ENCODE data around the gene RGS3.
"Not testable (repeated sequence)": the region's sequence is repeated elsewhere in the genome, so short reads cannot be mapped to it uniquely, and the experiment has no call there.

The RGS3 gene

DNA sequence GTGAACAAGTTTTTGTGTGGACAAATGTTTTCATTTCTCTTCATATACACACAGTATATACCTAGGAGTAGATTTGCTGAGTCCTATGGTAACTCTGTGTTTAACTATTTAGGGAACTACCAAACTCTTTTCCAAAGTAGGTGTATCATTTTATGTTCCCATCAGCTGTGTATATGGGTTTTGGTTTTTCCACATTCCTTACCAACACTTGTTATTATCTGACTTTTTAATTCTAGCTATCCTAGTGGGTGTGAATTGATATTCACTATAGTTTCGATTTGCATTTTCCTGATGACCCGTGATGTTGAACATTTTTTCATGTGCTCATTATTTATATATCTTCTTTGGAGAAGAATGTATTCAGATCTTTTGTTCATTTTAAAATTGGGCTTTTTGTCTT, 3.7 kb downstream of the RGS3 start:
- DNase-seq, result no peak

DNA sequence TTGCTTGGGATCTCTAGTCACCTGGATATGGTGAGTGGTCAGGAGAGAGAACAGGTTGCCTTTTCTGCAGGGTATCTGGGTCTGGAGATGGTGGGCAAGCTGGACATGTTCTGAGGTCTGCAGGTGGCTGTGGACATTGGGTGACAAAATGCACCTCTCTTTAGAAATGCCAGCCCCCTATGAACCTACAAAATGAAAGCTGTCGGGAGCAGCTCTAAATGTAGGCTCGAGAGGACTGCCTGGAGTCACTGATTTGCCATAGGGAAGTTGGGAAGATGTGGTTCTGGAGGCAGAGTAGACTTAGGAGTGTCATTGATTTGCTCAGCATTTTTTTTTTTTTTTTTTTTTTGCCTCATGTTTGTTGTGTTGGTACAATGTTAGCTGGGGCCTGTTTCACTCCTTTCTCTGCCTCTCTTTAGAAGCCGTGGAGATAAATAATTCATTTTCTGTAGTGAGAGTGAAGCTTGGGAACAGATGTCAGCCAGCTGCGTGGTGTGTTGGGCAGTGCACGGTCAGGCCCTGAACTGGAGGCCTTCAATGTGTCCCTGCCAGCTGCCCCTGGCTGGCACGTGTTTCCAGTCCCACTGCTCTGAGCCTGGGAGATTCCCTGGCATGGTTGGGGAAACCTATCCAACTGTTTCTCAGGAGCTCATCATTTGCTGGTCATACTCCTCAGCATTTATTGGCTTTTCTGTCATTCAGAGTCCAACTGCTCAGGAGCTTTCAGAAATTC, 5.4 kb downstream of the RGS3 start:
- DNase-seq, result no peak

DNA sequence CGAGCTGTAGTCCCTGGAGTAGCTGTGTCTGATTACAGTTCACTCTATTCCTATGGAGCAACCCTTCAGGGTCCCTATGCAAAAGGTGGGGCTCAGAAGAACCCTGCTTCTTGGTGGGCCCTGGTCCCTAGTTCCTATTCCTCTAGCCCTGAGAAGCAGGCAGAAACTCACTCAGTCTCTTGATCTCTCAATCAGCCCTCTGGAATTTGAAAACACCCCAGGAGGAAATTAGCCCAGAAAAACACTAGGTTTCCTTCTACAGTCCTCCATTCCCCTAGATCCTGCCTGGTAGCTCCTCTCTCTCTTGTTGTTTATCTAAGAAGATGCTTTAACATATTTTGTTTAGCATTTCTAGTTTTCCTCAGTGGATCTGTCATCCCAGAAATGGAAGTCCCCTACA, 7.6 kb downstream of the RGS3 start:
- DNase-seq, result no peak

DNA sequence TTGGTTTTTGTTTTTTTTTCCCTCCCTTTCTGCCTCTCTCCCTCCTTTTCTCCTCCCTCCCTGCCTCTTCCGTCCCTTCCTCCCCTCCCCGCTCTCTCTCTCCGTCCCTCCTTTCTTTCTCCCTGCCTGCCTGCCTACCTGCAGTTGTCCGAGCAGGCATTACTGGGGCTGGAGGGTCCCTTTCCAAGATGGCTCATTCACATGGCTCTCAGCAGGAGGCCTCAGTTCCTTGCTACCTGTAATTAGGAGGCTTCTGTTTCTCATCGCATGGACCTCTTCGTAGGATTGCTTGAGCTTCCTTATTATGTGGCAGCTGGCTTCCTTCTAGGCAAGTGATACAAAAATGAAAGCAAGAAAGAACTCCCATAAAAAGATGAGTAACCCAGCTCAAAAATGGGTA, 8.0 kb downstream of the RGS3 start:
- DNase-seq, result no peak

DNA sequence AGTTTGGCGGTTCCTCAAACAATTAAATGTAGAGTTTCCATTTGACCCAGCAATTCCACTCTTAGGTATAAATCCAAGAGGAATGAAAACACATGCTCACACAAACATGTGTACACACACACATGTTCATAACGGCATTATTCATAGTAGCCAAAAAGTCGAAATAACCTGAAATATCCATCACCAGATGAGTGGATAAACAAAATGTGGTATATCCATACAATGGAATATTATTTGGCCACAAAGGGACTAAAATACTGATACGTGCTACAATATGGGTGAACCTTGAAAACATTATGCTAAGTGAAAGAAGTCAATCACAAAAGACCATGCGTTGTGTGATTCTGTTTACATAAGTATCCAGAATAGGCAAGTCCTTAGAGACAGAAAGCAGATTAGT, 8.7 kb downstream of the RGS3 start:
- no peak for DNase-seq

DNA sequence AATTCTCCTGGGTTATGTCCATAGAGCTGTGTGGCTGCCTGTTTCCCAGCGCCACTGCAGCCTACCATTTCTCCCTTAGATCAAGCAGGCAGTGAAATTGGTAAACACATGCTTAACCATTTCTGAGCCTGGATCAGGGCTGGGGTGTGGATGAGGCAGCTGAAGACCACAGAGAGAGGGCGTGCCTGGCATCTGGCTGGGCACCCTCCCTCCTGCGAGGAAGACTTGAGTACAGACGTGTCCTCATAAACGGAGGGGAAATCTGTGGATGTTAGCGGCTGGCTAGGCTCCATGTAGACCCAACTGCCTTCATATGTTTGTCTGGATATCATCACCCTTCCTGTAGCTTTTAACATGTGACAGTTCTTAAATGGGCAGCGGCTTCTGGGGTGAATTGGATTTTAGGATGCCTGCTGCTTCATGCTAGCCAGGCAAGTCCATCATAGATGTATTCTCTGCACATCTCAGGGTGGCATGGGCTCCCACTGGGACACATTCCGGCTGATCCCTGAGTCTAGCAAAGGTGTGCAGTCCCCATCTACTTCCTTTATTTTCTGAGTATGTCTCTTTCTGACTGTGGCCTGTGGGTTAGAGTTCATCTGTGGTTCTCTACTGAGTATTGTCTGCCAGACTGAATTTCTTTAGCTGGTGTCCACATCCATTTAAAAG, 11.0 kb downstream of the RGS3 start:
- no peak for DNase-seq

DNA sequence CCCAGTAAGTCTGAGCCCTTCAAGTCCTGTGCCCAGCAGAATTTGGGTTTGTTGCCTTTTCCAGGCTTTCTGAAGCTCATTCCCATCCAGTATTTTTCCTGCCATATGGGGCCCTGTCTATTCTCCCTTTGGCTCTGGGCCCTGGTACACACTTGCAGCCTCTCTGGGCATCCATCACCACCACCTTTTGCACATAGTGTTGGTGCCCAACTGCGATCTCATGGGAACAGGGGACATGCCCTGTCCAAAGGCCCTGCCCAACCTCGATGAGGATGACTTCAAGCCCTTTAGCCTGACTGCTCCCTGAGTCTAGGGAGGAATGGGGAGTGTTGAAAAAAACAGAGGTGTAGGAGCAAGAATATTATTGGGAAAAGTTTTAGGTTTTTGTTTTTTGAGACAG, 11.5 kb downstream of the RGS3 start:
- no peak for DNase-seq

DNA sequence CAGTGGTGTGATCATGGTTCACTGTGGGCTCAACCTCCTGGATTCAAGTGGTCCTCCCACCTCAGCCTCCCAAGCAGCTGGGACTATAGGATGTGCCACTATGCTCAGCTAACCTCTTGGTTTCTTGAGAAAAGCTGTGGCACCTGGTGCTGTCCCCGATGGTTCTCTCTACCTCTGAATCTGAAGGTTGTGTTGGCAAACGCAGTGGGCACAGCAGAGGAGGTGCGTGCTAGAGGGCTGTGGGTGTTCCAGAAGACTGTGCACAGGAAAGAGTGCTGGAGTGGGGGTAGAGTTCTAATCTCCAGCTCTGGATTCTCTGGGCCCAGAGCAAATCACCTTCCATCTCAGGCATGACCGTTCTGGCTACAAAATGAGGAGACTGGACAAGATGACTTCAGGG, 12.5 kb downstream of the RGS3 start:
- DNase-seq, result no peak

DNA sequence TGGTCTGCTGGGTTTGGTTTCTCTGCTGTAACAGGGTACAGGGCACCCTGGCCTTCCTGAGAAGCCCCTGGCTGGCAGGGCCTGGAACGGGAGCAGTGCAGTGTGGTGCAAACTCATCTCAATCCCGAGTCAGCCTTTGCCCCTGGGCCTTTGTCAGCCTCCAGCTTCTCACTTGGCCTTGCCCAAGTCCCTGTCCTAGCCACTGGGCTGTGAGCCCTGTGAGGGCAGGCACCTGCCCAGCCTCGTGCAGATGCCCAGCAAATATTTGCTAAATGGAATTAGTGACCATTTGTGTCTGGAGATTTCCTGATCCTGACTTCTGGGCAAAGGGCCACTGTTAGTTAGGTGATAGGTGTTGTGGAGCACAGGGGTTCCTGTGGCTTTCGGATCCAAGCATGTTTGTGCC, 13.0 kb downstream of the RGS3 start:
- no peak for DNase-seq

DNA sequence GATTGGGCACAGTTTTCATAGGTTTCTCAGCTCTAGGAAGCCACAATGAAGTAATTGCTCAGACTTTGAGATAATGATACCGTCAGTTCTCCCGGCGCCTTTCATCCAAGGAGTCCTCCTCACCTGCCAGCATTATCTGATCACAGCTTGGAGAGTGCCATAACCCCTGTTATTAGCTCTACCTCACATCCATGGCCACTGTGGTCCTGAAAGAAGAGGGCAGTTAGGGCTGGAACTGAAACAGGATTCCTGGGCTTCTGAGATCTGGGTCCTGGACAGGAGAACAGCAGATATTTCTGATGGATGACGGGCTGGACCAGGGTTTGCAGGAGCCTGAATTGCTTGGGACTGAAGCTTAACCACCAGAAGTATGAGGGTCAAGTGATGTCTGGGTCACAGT, 13.5 kb downstream of the RGS3 start:
- no peak for DNase-seq

DNA sequence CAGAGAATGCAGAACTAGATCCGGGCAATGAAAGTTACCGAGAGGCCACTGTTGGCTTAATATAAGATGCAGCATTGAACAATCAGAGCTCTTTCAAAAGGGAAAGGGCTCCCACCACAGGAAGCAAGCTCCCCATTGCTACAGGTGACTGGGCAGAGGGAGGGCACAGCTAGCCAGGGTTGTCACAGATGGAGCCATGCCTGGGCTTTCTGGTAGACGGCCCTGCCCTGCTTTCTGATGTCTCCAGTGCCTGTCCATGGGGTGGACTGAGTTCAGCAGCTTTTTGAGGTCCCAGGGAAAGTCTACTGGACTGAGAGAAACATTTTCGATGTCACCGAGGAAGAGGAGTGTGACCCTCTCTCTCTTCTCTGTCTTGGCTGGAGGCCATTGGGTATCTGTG, 14.1 kb downstream of the RGS3 start:
- no peak for DNase-seq

DNA sequence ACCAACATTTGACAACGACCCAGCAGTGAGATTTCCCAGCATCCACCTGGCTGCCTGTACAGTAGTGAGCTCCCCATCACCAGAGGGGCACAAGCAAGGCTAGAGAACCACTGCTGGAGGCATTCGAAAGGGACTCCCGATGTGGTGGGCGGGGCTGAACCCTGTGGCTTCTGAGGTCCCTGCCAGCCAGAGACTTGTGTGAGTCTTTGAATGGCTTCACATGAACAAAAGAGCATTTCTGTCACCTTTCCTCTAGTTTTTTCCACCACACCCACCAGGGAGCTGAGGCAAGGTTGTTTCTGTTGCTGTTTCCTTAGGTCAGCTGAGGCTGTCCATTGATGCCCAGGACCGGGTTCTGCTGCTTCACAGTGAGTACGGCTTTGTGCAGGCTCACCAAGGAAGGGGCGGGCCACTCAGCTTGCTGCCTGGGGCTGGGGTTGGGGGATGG, 15.7 kb downstream of the RGS3 start:
- no peak for DNase-seq

DNA sequence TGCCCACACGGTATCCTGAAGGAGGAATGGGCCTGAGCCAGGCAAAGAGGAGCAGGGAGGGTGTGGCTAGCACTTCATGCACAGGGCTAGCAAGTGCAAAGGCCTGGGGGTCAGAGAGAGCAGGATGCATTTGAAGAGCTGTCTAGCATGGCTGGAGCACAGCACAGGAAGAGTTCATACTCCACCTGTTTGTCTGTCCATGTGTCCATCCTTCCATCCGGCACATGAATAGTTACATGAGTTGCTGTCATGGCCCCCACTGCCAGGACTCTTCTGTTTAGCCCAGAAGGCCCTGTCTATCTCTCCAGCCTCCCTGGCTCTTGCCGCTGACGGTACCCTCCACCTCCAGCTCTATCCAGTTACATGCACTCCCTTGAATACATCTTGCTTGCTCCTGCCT, 17.1 kb downstream of the RGS3 start:
- DNase-seq, result no peak

DNA sequence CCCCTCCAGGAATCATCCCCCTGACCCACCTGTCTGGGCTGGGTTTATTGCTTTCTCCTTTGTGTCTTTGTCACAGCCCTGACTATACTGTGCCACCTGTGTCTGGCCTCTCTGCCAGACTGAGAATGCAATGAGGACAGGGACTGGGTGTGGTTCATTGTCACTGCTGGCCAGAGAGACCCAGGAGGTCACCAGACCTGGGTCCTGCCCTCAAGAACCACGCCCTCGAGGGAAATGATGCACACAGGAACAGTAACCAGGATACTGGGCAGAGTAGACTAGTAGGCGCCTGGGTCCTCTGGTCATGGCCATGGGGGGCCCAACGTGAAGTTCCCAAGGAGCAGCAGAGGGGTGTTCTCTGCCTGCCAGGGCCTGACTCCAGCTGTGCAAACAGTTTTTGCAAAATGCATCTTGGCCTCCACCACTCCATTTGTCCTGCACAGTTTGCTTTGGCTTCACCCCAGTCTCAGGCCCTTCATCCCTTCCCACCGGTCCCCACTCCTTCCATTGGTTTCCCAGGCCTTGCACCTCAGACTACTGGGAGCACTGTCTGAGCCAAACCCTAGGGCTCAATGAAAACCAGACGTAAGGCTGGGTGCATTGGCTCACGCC, 17.8 kb downstream of the RGS3 start:
- no peak for DNase-seq

DNA sequence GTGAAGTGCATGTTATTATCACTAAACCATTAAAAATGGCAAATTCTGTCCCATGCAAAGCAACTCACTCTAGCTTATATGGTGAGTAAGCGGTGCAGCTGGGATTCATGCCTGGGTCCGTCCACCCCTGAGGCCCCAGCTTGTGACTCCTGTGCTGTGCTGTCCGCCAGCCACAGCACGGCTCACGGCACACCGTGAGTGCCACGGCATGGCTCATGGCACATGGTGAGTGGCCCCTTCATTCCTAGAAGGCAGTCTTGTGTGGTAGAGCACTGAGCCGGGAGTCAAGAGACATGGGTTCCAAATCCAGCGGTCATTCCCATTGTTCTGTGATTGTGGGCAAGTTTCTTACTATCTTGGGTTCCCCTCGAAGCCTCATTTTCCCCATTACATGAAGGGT, 18.8 kb downstream of the RGS3 start:
- DNase-seq, result no peak

DNA sequence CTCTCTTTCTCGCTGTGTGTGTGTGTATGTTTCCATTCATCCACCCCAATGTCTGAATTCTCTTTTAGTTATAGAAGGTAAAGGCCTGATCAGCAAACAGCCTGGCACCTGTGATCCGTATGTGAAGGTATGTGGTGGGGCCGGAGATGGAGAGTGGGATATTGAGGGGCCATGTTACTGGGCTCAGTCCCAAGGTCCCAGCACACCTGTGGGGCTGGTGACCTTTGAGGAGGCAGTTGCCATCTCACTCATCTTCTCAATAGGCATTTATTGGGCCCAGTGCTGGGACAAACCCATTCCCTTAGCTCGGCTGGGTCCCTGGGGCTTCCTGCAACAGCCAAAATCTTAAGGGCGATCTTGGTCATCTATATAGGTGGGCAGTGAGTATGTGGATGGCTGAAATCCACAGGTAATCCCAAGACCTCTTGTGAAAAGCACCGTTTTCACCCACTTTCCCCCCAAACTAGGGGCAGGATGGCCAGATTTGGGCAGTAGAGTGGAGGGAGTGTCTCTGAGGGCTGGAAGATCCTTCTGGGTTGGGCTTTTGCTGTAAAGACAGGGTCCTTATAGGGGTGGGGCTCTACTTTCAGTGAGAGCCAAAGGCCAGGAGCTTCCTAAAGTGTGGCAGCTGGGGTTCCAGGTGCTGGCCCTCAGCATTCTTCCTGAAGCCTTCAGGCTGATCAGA, 19.6 kb downstream of the RGS3 start:
- no peak for DNase-seq

DNA sequence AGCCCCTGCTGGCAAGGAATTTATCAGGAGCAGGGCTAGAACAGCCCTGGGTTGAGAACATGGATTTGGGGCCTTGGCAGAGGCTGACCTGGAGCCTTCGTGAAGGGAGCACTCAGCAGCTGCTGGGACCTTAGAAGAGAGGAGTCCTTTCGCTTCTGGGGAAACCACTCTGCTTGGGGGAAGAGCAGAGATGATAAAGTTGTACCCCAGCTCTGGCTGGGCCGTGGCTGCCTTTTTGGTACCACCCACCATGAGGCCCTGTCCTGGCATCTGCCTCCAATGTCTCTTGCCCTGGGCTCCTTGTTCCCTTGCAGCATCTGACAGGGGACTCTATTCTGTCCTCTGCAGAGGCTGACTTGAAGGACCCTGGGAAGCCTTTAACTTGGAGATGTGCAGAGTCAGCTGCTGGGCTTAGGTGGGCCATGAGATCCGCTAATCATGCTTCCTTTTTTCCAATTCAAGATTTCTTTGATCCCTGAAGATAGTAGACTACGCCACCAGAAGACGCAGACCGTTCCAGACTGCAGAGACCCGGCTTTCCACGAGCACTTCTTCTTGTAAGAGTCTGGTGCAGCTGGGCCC, 20.2 kb downstream of the RGS3 start:
- no peak for DNase-seq

DNA sequence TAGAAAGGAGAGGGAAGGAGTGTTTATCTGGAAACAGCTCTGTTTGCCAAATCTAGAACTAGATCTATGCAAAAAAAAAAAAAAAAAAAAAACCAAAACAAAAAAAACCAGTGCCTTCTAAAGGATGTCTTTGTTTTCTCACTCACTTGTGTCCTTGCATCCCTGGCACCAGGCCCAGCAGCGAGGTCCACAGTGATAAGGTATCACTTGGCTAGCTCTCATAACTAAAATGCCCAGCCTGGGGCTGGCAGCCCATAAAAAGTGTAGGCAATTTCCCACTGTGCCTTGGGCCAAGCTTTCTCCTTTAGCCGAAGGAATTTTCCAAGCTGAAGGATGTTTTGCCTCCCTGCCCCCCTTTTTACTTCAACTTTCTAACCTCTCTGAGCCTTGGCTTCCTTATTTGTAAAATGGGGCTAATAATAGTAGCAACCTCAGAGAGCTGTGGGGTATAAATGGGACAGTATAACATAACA, 20.8 kb downstream of the RGS3 start:
- DNase-seq, result no peak

DNA sequence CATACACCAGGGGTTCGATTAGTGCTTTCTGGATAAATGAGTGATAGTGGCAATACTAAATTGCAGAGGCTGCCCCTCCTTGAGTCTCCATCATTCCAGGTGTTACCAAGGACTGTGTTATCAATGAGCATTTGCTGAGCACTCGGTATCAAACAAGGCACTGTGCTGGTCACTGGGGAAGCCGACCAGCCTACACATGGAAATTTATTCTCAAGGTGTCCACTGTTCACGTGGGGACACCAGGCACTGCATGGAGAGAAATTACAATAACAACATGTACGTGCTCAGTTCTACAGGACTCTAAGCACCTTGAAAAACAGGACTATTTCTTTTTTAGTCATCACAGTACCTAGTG, 22.2 kb downstream of the RGS3 start:
- no peak for DNase-seq

DNA sequence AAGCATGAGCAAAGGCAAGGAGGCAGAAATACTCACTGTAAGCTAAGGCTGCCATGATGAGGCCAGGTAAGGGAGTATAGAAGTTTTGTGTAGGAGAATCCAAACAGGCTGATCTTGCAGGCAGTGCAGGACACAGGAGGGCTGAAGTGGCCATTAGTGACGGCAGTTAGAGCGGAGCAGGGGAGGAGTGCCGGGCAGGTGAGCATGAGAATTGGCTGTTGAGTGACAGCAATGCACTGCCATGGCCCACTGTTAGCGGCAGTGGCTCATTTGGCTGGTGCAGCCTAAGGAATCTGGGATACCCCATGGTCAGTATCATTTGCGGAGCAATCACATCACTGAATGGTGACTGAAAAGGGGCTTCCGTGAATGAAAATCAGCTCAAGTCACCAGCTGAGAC, 22.8 kb downstream of the RGS3 start:
- no peak for DNase-seq

DNA sequence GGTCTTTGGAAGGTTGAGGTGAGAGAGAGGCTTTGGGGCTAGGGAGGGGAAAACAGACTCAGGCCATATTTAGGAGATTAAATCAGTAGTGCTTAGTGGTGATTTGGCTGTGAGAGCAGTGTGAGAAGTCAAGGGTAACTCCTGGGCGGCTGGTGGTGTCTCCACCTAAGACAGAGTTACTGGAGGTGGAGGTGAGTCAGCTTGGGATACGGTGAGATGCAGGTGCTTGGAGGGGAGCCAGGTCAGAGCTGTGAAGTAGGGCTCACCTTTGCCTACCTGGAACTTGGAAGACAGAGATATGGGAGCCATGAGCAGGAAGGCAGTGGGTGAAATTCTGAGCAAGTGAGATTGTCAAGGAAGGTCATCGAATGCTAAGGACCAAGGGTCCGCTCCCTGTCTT, 24.5 kb downstream of the RGS3 start:
- DNase-seq, result no peak

DNA sequence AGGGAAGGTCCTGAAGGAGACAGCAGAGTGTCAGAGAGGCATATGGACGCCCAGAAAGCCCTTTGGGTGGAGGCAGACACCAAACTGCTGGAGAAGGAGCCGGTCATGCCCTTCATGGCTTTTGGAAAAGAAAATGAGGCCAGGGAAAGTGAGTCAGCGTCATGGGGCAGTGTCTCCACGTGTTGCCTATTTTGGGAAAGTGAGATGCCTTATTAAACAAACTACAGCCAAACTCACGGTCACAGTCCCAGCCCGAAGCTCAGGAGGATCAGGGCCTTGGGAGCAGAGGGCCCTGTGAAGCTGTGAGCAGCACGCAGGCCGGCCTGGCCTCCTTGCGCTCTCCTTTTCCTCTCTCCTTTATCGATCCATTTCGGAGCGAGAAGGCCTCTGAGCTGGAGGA, 25.0 kb downstream of the RGS3 start:
- no peak for DNase-seq

DNA sequence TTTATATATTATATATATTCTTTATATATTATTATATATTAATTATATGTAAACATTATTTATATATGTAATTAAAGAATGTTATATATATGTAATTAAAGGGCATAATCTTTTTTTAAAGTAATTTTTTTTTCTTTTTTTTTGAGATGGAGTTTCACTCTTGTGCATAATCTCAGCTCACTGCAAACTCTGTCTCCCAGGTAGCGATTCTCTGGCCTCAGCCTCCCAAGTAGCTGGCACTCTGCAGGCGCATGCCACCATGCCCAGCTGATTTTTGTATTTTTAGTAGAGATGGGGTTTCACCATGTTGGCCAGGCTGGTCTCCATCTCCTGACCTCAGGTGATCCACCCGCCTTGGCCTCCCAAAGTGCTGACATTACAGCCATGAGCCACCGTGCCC, 27.6 kb downstream of the RGS3 start:
- not testable (repeated sequence) for DNase-seq

Data from NCI-H1436 treated with DMSO at 0.1 percent for 48 hours (cell line).